HG03108 (cell line): ENCODE measurements around the gene SHROOM4.

Experiments
- ATAC-seq: cut with Tn5 transposase; IDR thresholded peaks from one replicate; pipeline ENCODE4 v1.9.1; 2021; ENCODE audit warnings: moderate library complexity; ENCODE audit not compliant: unreplicated experiment

Gene SHROOM4

GRCh38 chrX:50712777-50713176, 101.2 kb downstream of the SHROOM4 start:
- ATAC-seq, result no peak

GRCh38 chrX:50711907-50712306, 102.1 kb downstream of the SHROOM4 start:
- no peak for ATAC-seq

GRCh38 chrX:50707955-50708699, 105.9 kb downstream of the SHROOM4 start:
- no peak for ATAC-seq

- ATAC-seq, result no peak
Observed at GRCh38 chrX:50707405-50707804, 106.6 kb downstream of the SHROOM4 start.

- ATAC-seq, result no peak
Observed at GRCh38 chrX:50705042-50705441, 109.0 kb downstream of the SHROOM4 start.

GRCh38 chrX:50704360-50704759, 109.6 kb downstream of the SHROOM4 start:
- no peak for ATAC-seq

- no peak for ATAC-seq
Observed at GRCh38 chrX:50700921-50701320, 113.1 kb downstream of the SHROOM4 start.

- ATAC-seq, result no peak
Observed at GRCh38 chrX:50698944-50699343, 115.0 kb downstream of the SHROOM4 start.

- no peak for ATAC-seq
Observed at GRCh38 chrX:50697691-50698090, 116.3 kb downstream of the SHROOM4 start.

GRCh38 chrX:50691820-50692219, 122.2 kb downstream of the SHROOM4 start:
- ATAC-seq, result no peak

- ATAC-seq, result no peak
Observed at GRCh38 chrX:50684871-50685270, 129.1 kb downstream of the SHROOM4 start.

GRCh38 chrX:50680990-50681389, 133.0 kb downstream of the SHROOM4 start:
- ATAC-seq, result no peak

GRCh38 chrX:50677789-50678188, 136.2 kb downstream of the SHROOM4 start:
- no peak for ATAC-seq

GRCh38 chrX:50671661-50672060, 142.3 kb downstream of the SHROOM4 start:
- ATAC-seq, result no peak

GRCh38 chrX:50668860-50669259, 145.1 kb downstream of the SHROOM4 start:
- ATAC-seq, result no peak

- no peak for ATAC-seq
Observed at GRCh38 chrX:50648156-50648555, 165.8 kb downstream of the SHROOM4 start.

- no peak for ATAC-seq
Observed at GRCh38 chrX:50644496-50644895, 169.5 kb downstream of the SHROOM4 start.

- ATAC-seq, result no peak
Observed at GRCh38 chrX:50643525-50644137, 170.4 kb downstream of the SHROOM4 start.

GRCh38 chrX:50638123-50638522, 175.9 kb downstream of the SHROOM4 start:
- no peak for ATAC-seq

GRCh38 chrX:50635817-50636365, 178.1 kb downstream of the SHROOM4 start:
- no peak for ATAC-seq

- no peak for ATAC-seq
Observed at GRCh38 chrX:50635162-50635561, 178.8 kb downstream of the SHROOM4 start.

GRCh38 chrX:50629774-50630173, 184.2 kb downstream of the SHROOM4 start:
- ATAC-seq, result no peak
